ENCODE measurements around the gene WT1.

DNA sequence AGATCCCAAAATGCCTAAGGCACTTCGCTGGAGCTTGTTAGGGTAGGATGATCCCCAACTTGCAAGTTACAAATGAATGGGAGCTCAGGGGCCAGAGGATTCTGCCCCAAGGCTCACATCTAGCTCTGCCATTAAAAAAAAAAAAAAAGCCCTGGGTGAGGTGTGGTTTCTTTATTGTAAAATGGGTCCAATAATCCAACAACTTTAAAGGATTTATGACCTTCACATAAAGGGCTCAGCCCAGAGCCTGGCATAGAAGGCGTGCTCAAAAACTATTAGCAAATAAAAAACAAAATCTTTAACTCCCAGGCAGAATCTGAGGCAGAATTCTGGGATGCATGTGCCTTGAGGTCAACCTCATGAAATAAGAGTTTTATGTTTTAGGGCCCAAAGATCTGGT lies 42.5 kb downstream of the WT1 start:
- no peak for TF ChIP-seq ATF2 (CRISPR knock-in tag; IDR thresholded peaks at IDR 0.05)
- no peak for TF ChIP-seq RAD51 (IDR thresholded peaks at IDR 0.05; ENCODE audit: borderline replicate concordance)
- TF ChIP-seq CEBPG (CRISPR knock-in tag; IDR thresholded peaks at IDR 0.05): no peak
- TF ChIP-seq ATF7 (IDR thresholded peaks at IDR 0.05): no peak
- TF ChIP-seq ATF7 (CRISPR knock-in tag; IDR thresholded peaks at IDR 0.05): no peak

Data from HepG2 (cell line).